Endothelial cell of umbilical vein (primary cell): ENCODE measurements around the gene MYO18A.

Experiments
- EZH2 ChIP-seq: IDR thresholded peaks from 2 replicates; pipeline ENCODE4 v1.6.1; 2012; ENCODE audit warnings: borderline replicate concordance, low read depth, mild to moderate bottlenecking, moderate library complexity, low read length, inconsistent platforms; ENCODE audit not compliant: severe bottlenecking
- GATA2 ChIP-seq: IDR thresholded peaks from 2 replicates; pipeline ENCODE4 v1.7.0; 2011; ENCODE audit warnings: low read depth, mild to moderate bottlenecking, moderate library complexity, mixed read lengths, low read length; ENCODE audit not compliant: insufficient read length, insufficient read depth
- POLR2AphosphoS5 ChIP-seq: IDR thresholded peaks from 2 replicates; pipeline ENCODE4 v1.6.1; 2012; ENCODE audit warnings: low read depth, mild to moderate bottlenecking, control low read depth, low read length, moderate library complexity; ENCODE audit not compliant: insufficient read depth

DNA sequence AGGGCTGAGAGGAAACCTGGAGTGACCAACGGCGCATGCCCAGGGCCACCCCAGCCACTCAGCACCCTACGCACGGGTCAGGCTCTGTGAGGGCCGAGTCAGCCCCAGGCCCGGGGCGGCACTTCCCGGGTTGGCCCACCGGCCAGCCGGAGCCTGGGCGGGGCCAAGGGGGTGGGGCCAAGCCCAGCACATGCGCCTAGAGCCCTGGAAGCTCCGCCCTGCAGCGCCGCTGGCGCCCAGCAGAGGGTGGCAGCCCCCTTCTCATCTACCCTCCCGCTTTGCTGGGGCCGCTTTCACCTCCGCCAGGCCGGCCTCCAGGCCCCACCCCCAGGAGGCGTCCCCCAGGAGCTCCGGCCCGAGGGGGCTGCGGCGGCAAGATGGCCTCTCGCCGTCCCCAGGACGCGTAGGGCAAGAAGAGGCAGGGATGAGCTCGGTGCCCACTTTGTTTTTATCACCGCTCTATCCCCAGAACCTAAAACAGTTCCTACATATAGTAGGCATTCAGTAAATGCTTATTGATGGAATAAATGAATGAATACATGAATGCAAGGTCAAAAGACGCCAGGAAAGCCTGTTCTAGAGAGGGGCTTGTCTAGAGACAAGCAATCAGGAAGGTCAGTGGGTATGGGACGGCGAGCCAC lies 31.3 kb downstream of the MYO18A start:
- TF ChIP-seq POLR2AphosphoS5 (peak; percentile 83), GATA2 (no peak), EZH2 (no peak)
